HEK293 (cell line): ENCODE results near the gene APCDD1L.

Experiments
- CTCF ChIA-PET: fragments of 350-600 bp; formaldehyde crosslinking; extraction: SDS; loops from one replicate; lab custom pipeline; 2021; ENCODE audit warnings: antibody characterized with exemption; lab: Yijun Ruan, JAX
- POLR2A ChIA-PET: fragments of 300-600 bp; formaldehyde crosslinking; extraction: SDS; loops from one replicate; lab custom pipeline; 2020; ENCODE audit warnings: antibody characterized with exemption, inconsistent platforms; lab: Yijun Ruan, JAX
- H3K27ac ChIP-seq: fragments of 200-500 bp; sonication (Bioruptor generic); 2 replicates; pipeline ENCODE4 v1.5.1; 2014; ENCODE audit warnings: low read depth, low read length, control low read depth, inconsistent platforms; ENCODE audit errors: extremely low read depth
- H3K36me3 ChIP-seq, 2 experiments: fragments of 200-500 bp in 1 of 2; sonication (Bioruptor generic) in 1 of 2; 1 replicate in 1 of 2; 2 replicates in 1 of 2; pipeline ENCODE4 v1.5.1; 2014 to 2017; ENCODE audit warnings: inconsistent platforms in 2 of 2, low read length in 2 of 2; ENCODE audit not compliant: control insufficient read depth in 2 of 2, insufficient read depth in 1 of 2
- H3K4me1 ChIP-seq: fragments of 200-500 bp; sonication (Bioruptor generic); 2 replicates; pipeline ENCODE4 v1.5.1; 2014; ENCODE audit warnings: mild to moderate bottlenecking, low read length, inconsistent platforms; ENCODE audit not compliant: control insufficient read depth, insufficient read depth
- H3K4me3 ChIP-seq: 2 replicates; pipeline ENCODE4 v1.5.1; 2011; ENCODE audit warnings: low read depth, mild to moderate bottlenecking, control low read depth, low read length, moderate library complexity
- H3K9me3 ChIP-seq: fragments of 200-500 bp; sonication (Bioruptor generic); 2 replicates; pipeline ENCODE4 v1.5.1; 2014; ENCODE audit warnings: low read depth, low read length, inconsistent platforms; ENCODE audit not compliant: control insufficient read depth, insufficient read depth
- EGR2 ChIP-seq: fragments of 450-650 bp; formaldehyde crosslinking; IDR thresholded peaks from 2 replicates; pipeline ENCODE4 v1.5.1; 2016; ENCODE audit warnings: low read depth, missing biosample characterization, missing genetic modification characterization
- GLIS1 ChIP-seq: fragments of 450-650 bp; formaldehyde crosslinking; IDR thresholded peaks from 2 replicates; pipeline ENCODE4 v1.5.1; 2016; ENCODE audit warnings: missing biosample characterization, missing genetic modification characterization
- GLIS2 ChIP-seq: fragments of 450-650 bp; formaldehyde crosslinking; IDR thresholded peaks from 2 replicates; pipeline ENCODE4 v1.5.1; 2016; ENCODE audit warnings: missing biosample characterization, missing genetic modification characterization
- IKZF3 ChIP-seq: fragments of 450-650 bp; IDR thresholded peaks from 2 replicates; pipeline ENCODE4 v1.5.0; 2018; ENCODE audit warnings: missing biosample characterization, mild to moderate bottlenecking, missing genetic modification characterization, moderate library complexity
- KLF7 ChIP-seq: fragments of 450-650 bp; formaldehyde crosslinking; IDR thresholded peaks from 2 replicates; pipeline ENCODE4 v1.5.1; 2016; ENCODE audit warnings: missing biosample characterization, missing genetic modification characterization, borderline replicate concordance
- MYNN ChIP-seq: fragments of 450-650 bp; formaldehyde crosslinking; IDR thresholded peaks from 2 replicates; pipeline ENCODE4 v1.5.1; 2016; ENCODE audit warnings: missing biosample characterization, missing genetic modification characterization, borderline replicate concordance
- SCRT2 ChIP-seq: fragments of 450-650 bp; formaldehyde crosslinking; IDR thresholded peaks from 2 replicates; pipeline ENCODE4 v1.5.1; 2016; ENCODE audit warnings: missing biosample characterization, missing genetic modification characterization
- ZNF211 ChIP-seq: fragments of 450-650 bp; formaldehyde crosslinking; IDR thresholded peaks from 2 replicates; pipeline ENCODE4 v1.5.1; 2016; ENCODE audit warnings: low read depth, missing biosample characterization, missing genetic modification characterization
- ZNF214 ChIP-seq: fragments of 450-650 bp; formaldehyde crosslinking; IDR thresholded peaks from 2 replicates; pipeline ENCODE4 v1.5.1; 2017; ENCODE audit warnings: missing biosample characterization, mild to moderate bottlenecking, missing genetic modification characterization, borderline replicate concordance
- ZNF473 ChIP-seq: fragments of 450-650 bp; formaldehyde crosslinking; IDR thresholded peaks from 2 replicates; pipeline ENCODE4 v1.5.1; 2017; ENCODE audit warnings: missing biosample characterization, missing genetic modification characterization
- ZNF558 ChIP-seq: fragments of 450-650 bp; formaldehyde crosslinking; IDR thresholded peaks from 2 replicates; pipeline ENCODE4 v1.5.1; 2016; ENCODE audit warnings: missing biosample characterization, missing genetic modification characterization
- ZNF561 ChIP-seq: fragments of 450-650 bp; IDR thresholded peaks from 2 replicates; pipeline ENCODE4 v1.5.1; 2018; ENCODE audit warnings: missing biosample characterization, missing genetic modification characterization, borderline replicate concordance
- ZNF610 ChIP-seq: fragments of 450-650 bp; formaldehyde crosslinking; IDR thresholded peaks from 2 replicates; pipeline ENCODE4 v1.5.1; 2016; ENCODE audit warnings: missing biosample characterization, missing genetic modification characterization, borderline replicate concordance
- ZNF621 ChIP-seq: fragments of 450-650 bp; formaldehyde crosslinking; IDR thresholded peaks from 2 replicates; pipeline ENCODE4 v1.5.1; 2017; ENCODE audit warnings: missing biosample characterization, missing genetic modification characterization
- ZNF626 ChIP-seq: fragments of 450-650 bp; sonication (Bioruptor Pico); formaldehyde crosslinking; IDR thresholded peaks from 2 replicates; pipeline ENCODE4 v1.5.1; 2018; ENCODE audit warnings: missing biosample characterization, missing genetic modification characterization, inconsistent platforms
- ZNF664 ChIP-seq: fragments of 450-650 bp; formaldehyde crosslinking; IDR thresholded peaks from 2 replicates; pipeline ENCODE4 v1.5.1; 2016; ENCODE audit warnings: missing biosample characterization, missing genetic modification characterization
- ZNF670 ChIP-seq: fragments of 450-650 bp; formaldehyde crosslinking; IDR thresholded peaks from 2 replicates; pipeline ENCODE4 v1.5.1; 2016; ENCODE audit warnings: missing biosample characterization, missing genetic modification characterization, low read depth
- ZNF677 ChIP-seq: fragments of 450-650 bp; IDR thresholded peaks from 2 replicates; pipeline ENCODE4 v1.5.0; 2018; ENCODE audit warnings: missing biosample characterization, mild to moderate bottlenecking, missing genetic modification characterization, moderate library complexity
- ZXDB ChIP-seq: fragments of 450-650 bp; formaldehyde crosslinking; IDR thresholded peaks from 2 replicates; pipeline ENCODE4 v1.5.1; 2016; ENCODE audit warnings: missing biosample characterization, missing genetic modification characterization
- TF ChIP-seq, protein P1 (sequence below): fragments of 450-650 bp; formaldehyde crosslinking; IDR thresholded peaks from 2 replicates; pipeline ENCODE4 v1.5.1; 2016; ENCODE audit warnings: missing biosample characterization, missing genetic modification characterization
- TF ChIP-seq, protein P2 (sequence below): fragments of 450-650 bp; formaldehyde crosslinking; IDR thresholded peaks from 2 replicates; pipeline ENCODE4 v1.5.1; 2016; ENCODE audit warnings: missing biosample characterization, missing genetic modification characterization
- TF ChIP-seq, protein P3 (sequence below): fragments of 450-650 bp; formaldehyde crosslinking; IDR thresholded peaks from 2 replicates; pipeline ENCODE4 v1.5.1; 2016; ENCODE audit warnings: missing biosample characterization, missing genetic modification characterization, borderline replicate concordance
- TF ChIP-seq, protein P4 (sequence below): fragments of 450-650 bp; IDR thresholded peaks from 2 replicates; pipeline ENCODE4 v1.5.1; 2018; ENCODE audit warnings: missing biosample characterization, missing genetic modification characterization

Gene APCDD1L

DNA sequence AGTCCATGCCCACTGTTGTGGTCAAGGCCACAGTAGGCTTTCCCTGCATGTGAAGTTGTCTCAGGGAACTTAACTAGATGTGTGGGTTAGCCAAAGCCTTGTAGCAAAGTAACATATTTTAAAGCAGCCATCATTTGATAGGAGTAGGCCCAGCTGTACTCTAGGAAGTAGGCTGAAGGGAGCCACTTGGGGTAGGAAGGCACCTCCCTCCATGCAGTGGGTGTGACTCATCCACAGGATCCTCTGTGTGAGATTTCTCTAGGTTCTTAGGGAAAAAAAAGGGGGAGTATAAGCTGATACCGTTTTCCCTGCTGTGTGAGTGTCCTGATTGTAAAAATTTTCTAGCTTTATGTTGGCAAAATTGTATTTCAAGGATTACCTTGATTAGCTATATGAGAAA is 81.4 kb downstream of the APCDD1L start:
- no peak overlapping the region for H3K27ac ChIP-seq

DNA sequence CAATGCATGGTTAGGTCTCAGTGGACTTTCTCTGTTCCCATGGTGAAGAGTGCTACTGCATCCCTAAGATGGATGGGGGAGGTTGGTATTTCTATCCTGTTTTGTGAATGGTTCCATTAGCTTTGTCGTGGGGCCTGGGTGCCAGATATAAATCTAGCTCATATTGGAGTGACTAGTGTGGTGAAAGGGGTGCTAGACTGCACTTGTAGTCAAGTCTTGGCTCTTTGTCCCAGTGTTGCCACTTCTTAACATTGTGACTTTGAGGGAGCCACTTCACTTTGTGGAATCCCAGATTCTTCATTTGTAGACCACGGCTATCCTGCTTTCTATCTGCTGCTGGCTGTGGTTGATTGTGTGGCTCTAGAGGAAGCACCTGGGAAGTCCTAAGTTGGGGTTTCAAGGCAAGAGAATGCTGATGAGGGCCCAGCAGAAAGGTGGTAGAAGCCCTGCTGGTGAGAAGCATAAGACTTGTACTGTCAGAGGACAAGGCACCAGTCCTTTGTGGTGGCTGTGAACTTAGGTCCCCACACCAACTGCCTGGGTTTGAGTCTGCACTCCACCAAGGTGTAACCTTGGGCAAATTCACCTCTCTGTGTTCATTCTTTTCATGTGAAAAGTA is 82.1 kb downstream of the APCDD1L start:
- no peak for TF ChIP-seq ZNF558 (tag by site-specific recombination)
- TF ChIP-seq ZNF677: no peak
- TF ChIP-seq ZNF473 (tag by site-specific recombination): no peak
- TF ChIP-seq ZNF610 (tag by site-specific recombination): no peak
- TF ChIP-seq IKZF3 (tag by site-specific recombination): no peak
- TF ChIP-seq KLF7 (tag by site-specific recombination): no peak
- TF ChIP-seq, protein P1, sequence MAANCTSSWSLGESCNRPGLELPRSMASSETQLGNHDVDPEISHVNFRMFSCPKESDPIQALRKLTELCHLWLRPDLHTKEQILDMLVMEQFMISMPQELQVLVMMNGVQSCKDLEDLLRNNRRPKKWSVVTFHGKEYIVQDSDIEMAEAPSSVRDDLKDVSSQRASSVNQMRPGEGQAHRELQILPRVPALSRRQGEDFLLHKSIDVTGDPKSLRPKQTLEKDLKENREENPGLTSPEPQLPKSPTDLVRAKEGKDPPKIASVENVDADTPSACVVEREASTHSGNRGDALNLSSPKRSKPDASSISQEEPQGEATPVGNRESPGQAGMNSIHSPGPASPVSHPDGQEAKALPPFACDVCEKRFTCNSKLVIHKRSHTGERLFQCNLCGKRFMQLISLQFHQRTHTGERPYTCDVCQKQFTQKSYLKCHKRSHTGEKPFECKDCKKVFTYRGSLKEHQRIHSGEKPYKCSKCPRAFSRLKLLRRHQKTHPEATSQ (tag by site-specific recombination): no peak
- TF ChIP-seq ZNF626 (tag by site-specific recombination): no peak
- Histone ChIP-seq H3K4me3 (no peak overlapping the region), H3K9me3 (no peaks in the 10 kb centered on the region), H3K36me3 (peaks cover under 1 to 41% of the 10 kb centered on the region in 2 experiments; a peak in 2 of 3 replicates), H3K27ac (no peak overlapping the region), H3K4me1 (no peaks in the 10 kb centered on the region)
- CTCF ChIA-PET: interaction anchor here (1.7 kb wide), 1 partner anchor 14 kb away, joined by 5 read pairs; no protein-coding TSS in a partner anchor
- POLR2A ChIA-PET: no interaction called here

More for the DNA sequence above, 81.4 kb downstream of the APCDD1L start:
- H3K9me3 ChIP-seq: no peaks in the 10 kb centered on the region
- no peaks in the 10 kb centered on the region for H3K4me1 ChIP-seq
- CTCF ChIA-PET: interaction anchor here (0.7 kb wide), 1 partner anchor 132 kb away, joined by 4 read pairs; no protein-coding TSS in a partner anchor
- POLR2A ChIA-PET: no interaction called here
- H3K36me3 ChIP-seq: peaks cover 3 to 43% of the 10 kb centered on the region in 2 experiments; a peak in 2 of 3 replicates
- TF ChIP-seq MYNN (tag by site-specific recombination) (no peak), ZNF621 (tag by site-specific recombination) (no peak), SCRT2 (tag by site-specific recombination) (no peak), ZNF664 (tag by site-specific recombination) (peak; percentile 45; the same call in 1 of the 2 replicates), ZNF473 (tag by site-specific recombination) (no peak), GLIS2 (tag by site-specific recombination) (0 out of 2 replicates have a peak, but pooled peaks have one; percentile 22), ZNF211 (tag by site-specific recombination) (no peak), EGR2 (tag by site-specific recombination) (no peak), ZNF214 (no peak), ZNF670 (no peak), GLIS1 (tag by site-specific recombination) (0 out of 2 replicates have a peak, but pooled peaks have one; percentile 9), ZXDB (tag by site-specific recombination) (no peak), ZNF561 (no peak)
- TF ChIP-seq, protein P2, sequence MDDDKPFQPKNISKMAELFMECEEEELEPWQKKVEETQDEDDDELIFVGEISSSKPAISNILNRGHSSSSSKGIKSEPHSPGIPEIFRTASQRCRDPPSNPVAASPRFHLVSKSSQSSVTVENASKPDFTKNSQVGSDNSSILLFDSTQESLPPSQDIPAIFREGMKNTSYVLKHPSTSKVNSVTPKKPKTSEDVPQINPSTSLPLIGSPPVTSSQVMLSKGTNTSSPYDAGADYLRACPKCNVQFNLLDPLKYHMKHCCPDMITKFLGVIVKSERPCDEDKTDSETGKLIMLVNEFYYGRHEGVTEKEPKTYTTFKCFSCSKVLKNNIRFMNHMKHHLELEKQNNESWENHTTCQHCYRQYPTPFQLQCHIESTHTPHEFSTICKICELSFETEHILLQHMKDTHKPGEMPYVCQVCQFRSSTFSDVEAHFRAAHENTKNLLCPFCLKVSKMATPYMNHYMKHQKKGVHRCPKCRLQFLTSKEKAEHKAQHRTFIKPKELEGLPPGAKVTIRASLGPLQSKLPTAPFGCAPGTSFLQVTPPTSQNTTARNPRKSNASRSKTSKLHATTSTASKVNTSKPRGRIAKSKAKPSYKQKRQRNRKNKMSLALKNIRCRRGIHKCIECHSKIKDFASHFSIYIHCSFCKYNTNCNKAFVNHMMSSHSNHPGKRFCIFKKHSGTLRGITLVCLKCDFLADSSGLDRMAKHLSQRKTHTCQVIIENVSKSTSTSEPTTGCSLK: no peak
- TF ChIP-seq, protein P3, sequence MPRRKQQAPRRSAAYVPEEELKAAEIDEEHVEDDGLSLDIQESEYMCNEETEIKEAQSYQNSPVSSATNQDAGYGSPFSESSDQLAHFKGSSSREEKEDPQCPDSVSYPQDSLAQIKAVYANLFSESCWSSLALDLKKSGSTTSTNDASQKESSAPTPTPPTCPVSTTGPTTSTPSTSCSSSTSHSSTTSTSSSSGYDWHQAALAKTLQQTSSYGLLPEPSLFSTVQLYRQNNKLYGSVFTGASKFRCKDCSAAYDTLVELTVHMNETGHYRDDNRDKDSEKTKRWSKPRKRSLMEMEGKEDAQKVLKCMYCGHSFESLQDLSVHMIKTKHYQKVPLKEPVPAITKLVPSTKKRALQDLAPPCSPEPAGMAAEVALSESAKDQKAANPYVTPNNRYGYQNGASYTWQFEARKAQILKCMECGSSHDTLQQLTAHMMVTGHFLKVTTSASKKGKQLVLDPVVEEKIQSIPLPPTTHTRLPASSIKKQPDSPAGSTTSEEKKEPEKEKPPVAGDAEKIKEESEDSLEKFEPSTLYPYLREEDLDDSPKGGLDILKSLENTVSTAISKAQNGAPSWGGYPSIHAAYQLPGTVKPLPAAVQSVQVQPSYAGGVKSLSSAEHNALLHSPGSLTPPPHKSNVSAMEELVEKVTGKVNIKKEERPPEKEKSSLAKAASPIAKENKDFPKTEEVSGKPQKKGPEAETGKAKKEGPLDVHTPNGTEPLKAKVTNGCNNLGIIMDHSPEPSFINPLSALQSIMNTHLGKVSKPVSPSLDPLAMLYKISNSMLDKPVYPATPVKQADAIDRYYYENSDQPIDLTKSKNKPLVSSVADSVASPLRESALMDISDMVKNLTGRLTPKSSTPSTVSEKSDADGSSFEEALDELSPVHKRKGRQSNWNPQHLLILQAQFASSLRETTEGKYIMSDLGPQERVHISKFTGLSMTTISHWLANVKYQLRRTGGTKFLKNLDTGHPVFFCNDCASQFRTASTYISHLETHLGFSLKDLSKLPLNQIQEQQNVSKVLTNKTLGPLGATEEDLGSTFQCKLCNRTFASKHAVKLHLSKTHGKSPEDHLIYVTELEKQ (tag by site-specific recombination): no peak
- TF ChIP-seq, protein P4, sequence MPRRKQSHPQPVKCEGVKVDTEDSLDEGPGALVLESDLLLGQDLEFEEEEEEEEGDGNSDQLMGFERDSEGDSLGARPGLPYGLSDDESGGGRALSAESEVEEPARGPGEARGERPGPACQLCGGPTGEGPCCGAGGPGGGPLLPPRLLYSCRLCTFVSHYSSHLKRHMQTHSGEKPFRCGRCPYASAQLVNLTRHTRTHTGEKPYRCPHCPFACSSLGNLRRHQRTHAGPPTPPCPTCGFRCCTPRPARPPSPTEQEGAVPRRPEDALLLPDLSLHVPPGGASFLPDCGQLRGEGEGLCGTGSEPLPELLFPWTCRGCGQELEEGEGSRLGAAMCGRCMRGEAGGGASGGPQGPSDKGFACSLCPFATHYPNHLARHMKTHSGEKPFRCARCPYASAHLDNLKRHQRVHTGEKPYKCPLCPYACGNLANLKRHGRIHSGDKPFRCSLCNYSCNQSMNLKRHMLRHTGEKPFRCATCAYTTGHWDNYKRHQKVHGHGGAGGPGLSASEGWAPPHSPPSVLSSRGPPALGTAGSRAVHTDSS (tag by site-specific recombination): no peak
- TF ChIP-seq, all 188 proteins: peak for 3
- H3K4me3 ChIP-seq: no peak overlapping the region
